ENCODE measurements around the gene MCEMP1. TPM values are rescaled to one million over a fixed set of nuclear protein-coding genes. Genes with fewer than 3 reads are reported as not detected.

MCEMP1 gene
- total and polyA plus RNA-seq, 2 donors from 2014 or later = 0.28 to 0.38 TPM

- no peak for FAIRE-seq
- intact Hi-C loops (cut with DNase I) = no loop called here
- DNase-seq = no peak
- no peak for TF ChIP-seq CTCF (IDR thresholded peaks at IDR 0.05; ENCODE audit: borderline replicate concordance, extremely low read depth, insufficient read depth)
- no peaks in the 10 kb centered on the region for H3K27me3 ChIP-seq (ENCODE audit: control insufficient read depth, insufficient read depth, low read length)
- H3K27ac ChIP-seq (ENCODE audit: low read depth in 2 of 2, low read length in 2 of 2) = no peak overlapping the region
- H3K4me3 ChIP-seq (ENCODE audit: low read length in 3 of 3) = no peak overlapping the region
- no peaks in the 10 kb centered on the region for H3K4me1 ChIP-seq (ENCODE audit: control insufficient read depth in 2 of 3, insufficient read depth in 2 of 3, low read depth in 1 of 3, low read length in 3 of 3)
- H3K9me3 ChIP-seq (ENCODE audit: control insufficient read depth in 2 of 3, insufficient read depth in 1 of 3, low read length in 3 of 3) = no peaks in the 10 kb centered on the region
- H3K9ac ChIP-seq (ENCODE audit: low read length in 3 of 3) = no peak overlapping the region
- H3K36me3 ChIP-seq (ENCODE audit: control insufficient read depth in 2 of 3, insufficient read depth in 3 of 3, low read length in 3 of 3) = no peaks in the 10 kb centered on the region
These were observed 13.2 kb upstream of the MCEMP1 start for GRCh38 chr19:7663706-7664105.

- Histone ChIP-seq H3K9ac (ENCODE audit: low read length in 3 of 3) (no peak overlapping the region), H3K4me3 (ENCODE audit: low read length in 3 of 3) (no peak overlapping the region), H3K27me3 (ENCODE audit: control insufficient read depth, insufficient read depth, low read length) (peaks cover 2% of the 10 kb centered on the region), H3K36me3 (ENCODE audit: control insufficient read depth in 2 of 3, insufficient read depth in 3 of 3, low read length in 3 of 3) (no peaks in the 10 kb centered on the region), H3K4me1 (ENCODE audit: control insufficient read depth in 2 of 3, insufficient read depth in 2 of 3, low read depth in 1 of 3, low read length in 3 of 3) (no peaks in the 10 kb centered on the region), H3K27ac (ENCODE audit: low read depth in 2 of 2, low read length in 2 of 2) (no peak overlapping the region), H3K9me3 (ENCODE audit: control insufficient read depth in 2 of 3, insufficient read depth in 1 of 3, low read length in 3 of 3) (no peaks in the 10 kb centered on the region)
- intact Hi-C loops (cut with DNase I) = no loop called here
- FAIRE-seq = no peak
- no peak for TF ChIP-seq CTCF (IDR thresholded peaks at IDR 0.05; ENCODE audit: borderline replicate concordance, extremely low read depth, insufficient read depth)
- DNase-seq = no peak
These were observed 11.8 kb upstream of the MCEMP1 start for GRCh38 chr19:7665076-7665475.

- no peaks in the 10 kb centered on the region for H3K9me3 ChIP-seq (ENCODE audit: control insufficient read depth in 2 of 3, insufficient read depth in 1 of 3, low read length in 3 of 3)
- TF ChIP-seq CTCF (IDR thresholded peaks at IDR 0.05; ENCODE audit: borderline replicate concordance, extremely low read depth, insufficient read depth) = no peak
- no peak for FAIRE-seq
- H3K4me1 ChIP-seq (ENCODE audit: control insufficient read depth in 2 of 3, insufficient read depth in 2 of 3, low read depth in 1 of 3, low read length in 3 of 3) = no peaks in the 10 kb centered on the region
- H3K27me3 ChIP-seq (ENCODE audit: control insufficient read depth, insufficient read depth, low read length) = peaks cover 2% of the 10 kb centered on the region
- no peak within 1 kb of the TSS for H3K27ac ChIP-seq (ENCODE audit: low read depth in 2 of 2, low read length in 2 of 2)
- intact Hi-C loops (cut with DNase I) = no loop called here
- H3K4me3 ChIP-seq (ENCODE audit: low read length in 3 of 3) = no peak within 1 kb of the TSS
- no peak within 1 kb of the TSS for H3K9ac ChIP-seq (ENCODE audit: low read length in 3 of 3)
- no peak for DNase-seq
- no peaks in the 10 kb centered on the region for H3K36me3 ChIP-seq (ENCODE audit: control insufficient read depth in 2 of 3, insufficient read depth in 3 of 3, low read length in 3 of 3)
These were observed 8.0 kb upstream of the MCEMP1 start, which contains the start of gene RETN for GRCh38 chr19:7668842-7669241. RETN (plus strand) TSS chr19:7669049; CDS start chr19:7669327, 278 bp downstream.

- intact Hi-C loops (cut with DNase I) = no loop called here
- Histone ChIP-seq H3K4me1 (ENCODE audit: control insufficient read depth in 2 of 3, insufficient read depth in 2 of 3, low read depth in 1 of 3, low read length in 3 of 3) (no peaks in the 10 kb centered on the region), H3K4me3 (ENCODE audit: low read length in 3 of 3) (no peak overlapping the region), H3K27ac (ENCODE audit: low read depth in 2 of 2, low read length in 2 of 2) (no peak overlapping the region), H3K9me3 (ENCODE audit: control insufficient read depth in 2 of 3, insufficient read depth in 1 of 3, low read length in 3 of 3) (peaks cover 0 to 4% (median 0%) of the 10 kb centered on the region in 3 donors), H3K36me3 (ENCODE audit: control insufficient read depth in 2 of 3, insufficient read depth in 3 of 3, low read length in 3 of 3) (no peaks in the 10 kb centered on the region), H3K9ac (ENCODE audit: low read length in 3 of 3) (no peak overlapping the region), H3K27me3 (ENCODE audit: control insufficient read depth, insufficient read depth, low read length) (peaks cover 2% of the 10 kb centered on the region)
- FAIRE-seq (no peak), DNase-seq (no peak)
- no peak for TF ChIP-seq CTCF (IDR thresholded peaks at IDR 0.05; ENCODE audit: borderline replicate concordance, extremely low read depth, insufficient read depth)
These were observed 7.2 kb upstream of the MCEMP1 start for GRCh38 chr19:7669641-7670040.
